Fibroblast of lung (primary cell): ENCODE results near the gene RAC2. TPM values are rescaled to one million over a fixed set of nuclear protein-coding genes. Genes with fewer than 3 reads are reported as not detected.

Experiments used
- DNase-seq, 2 donors: peaks; one replicate each; pipeline versions ENCODE4 v3.0.0 to v3.0.0-alpha.2; 2010; ENCODE audit warnings: low read depth in 2 of 2
- H2AFZ ChIP-seq: 2 replicates; pipeline ENCODE4 v1.5.1; 2012; ENCODE audit warnings: low read length, control low read depth, inconsistent platforms
- H3K27ac ChIP-seq: 2 replicates; pipeline ENCODE4 v1.5.1; 2011; ENCODE audit warnings: low read length, control low read depth; ENCODE audit not compliant: insufficient read depth
- H3K27me3 ChIP-seq: 2 replicates; pipeline ENCODE4 v1.5.1; 2011; ENCODE audit warnings: mild to moderate bottlenecking, low read length; ENCODE audit not compliant: control insufficient read depth, insufficient read depth
- H3K36me3 ChIP-seq: 2 replicates; pipeline ENCODE4 v1.5.1; 2011; ENCODE audit warnings: low read length; ENCODE audit not compliant: control insufficient read depth, insufficient read depth
- H3K4me1 ChIP-seq: 2 replicates; pipeline ENCODE4 v1.5.1; 2011; ENCODE audit warnings: low read length; ENCODE audit not compliant: control insufficient read depth, insufficient read depth; ENCODE audit errors: extremely low read depth
- H3K4me2 ChIP-seq: 2 replicates; pipeline ENCODE4 v1.5.1; 2011; ENCODE audit warnings: low read length, control low read depth; ENCODE audit not compliant: insufficient read depth; ENCODE audit errors: extremely low read depth
- H3K4me3 ChIP-seq, 4 experiments: fragments of 200-600 bp in 1 of 4; sonication (generic) in 1 of 4; replicated peaks in 1 of 4; 2 replicates each; pipeline ENCODE4 v1.5.1; 2011 to 2016; ENCODE audit warnings: low read length in 4 of 4, low read depth in 3 of 4, mild to moderate bottlenecking in 3 of 4, control low read depth in 2 of 4, inconsistent platforms in 1 of 4, mixed read lengths in 1 of 4; ENCODE audit not compliant: insufficient read depth in 1 of 4; ENCODE audit errors: control extremely low read depth in 1 of 4
- H3K79me2 ChIP-seq: 2 replicates; pipeline ENCODE4 v1.5.1; 2012; ENCODE audit warnings: mild to moderate bottlenecking, low read length, inconsistent platforms; ENCODE audit not compliant: control insufficient read depth, insufficient read depth
- H3K9ac ChIP-seq: 2 replicates; pipeline ENCODE4 v1.5.1; 2011; ENCODE audit warnings: mild to moderate bottlenecking, low read length, control low read depth; ENCODE audit not compliant: insufficient read depth
- H3K9me3 ChIP-seq: 2 replicates; pipeline ENCODE4 v1.5.1; 2012; ENCODE audit warnings: low read depth, low read length; ENCODE audit not compliant: control insufficient read depth, insufficient read depth
- H4K20me1 ChIP-seq: 2 replicates; pipeline ENCODE4 v1.5.1; 2011; ENCODE audit warnings: low read length; ENCODE audit not compliant: control insufficient read depth, insufficient read depth; ENCODE audit errors: extremely low read depth
- CTCF ChIP-seq, 2 donors: IDR thresholded peaks in 1 of 2; conservative IDR thresholded peaks in 1 of 2; 1 replicate in 1 of 2; 2 replicates in 1 of 2; pipeline ENCODE4 v1.5.1; 2011 to 2012; ENCODE audit warnings: low read length in 2 of 2, control low read depth in 1 of 2, inconsistent platforms in 1 of 2, low read depth in 1 of 2, mild to moderate bottlenecking in 1 of 2
- EZH2 ChIP-seq: IDR thresholded peaks from 2 replicates; pipeline ENCODE4 v1.5.1; 2012; ENCODE audit warnings: low read length, control low read depth, mild to moderate bottlenecking; ENCODE audit errors: missing control alignments
- polyA plus RNA-seq, 2 donors: library from polyadenylated mRNA; depleted of rRNA in 1 of 2; stranded (reverse) in 1 of 2; unstranded in 1 of 2; fragments of >200 nt; gene quantifications; 2 replicates each; pipeline ENCODE4 v1.2.1, GENCODE V29; 2011 to 2012; ENCODE audit warnings: missing spikeins in 1 of 2
- total RNA-seq: library from RNA; depleted of rRNA; stranded (reverse); fragments of >200 nt; gene quantifications from 2 replicates; pipeline ENCODE4 v1.2.1, GENCODE V29; 2014

Gene RAC2
- total and polyA plus RNA-seq, 2 donors (not counting 1 experiment from before 2014, with no cell fraction given) = 2.1 to 10.5 TPM

- DNase-seq = peak in 1 of 2 donors; percentile 74
Observed at GRCh38 chr22:37237371-37238268, 6.4 kb downstream of the RAC2 start.

GRCh38 chr22:37235897-37236607 is 8.0 kb downstream of the RAC2 start:
- Histone ChIP-seq H3K79me2 (no peaks in the 10 kb centered on the region), H3K9ac (no peak overlapping the region), H3K4me2 (no peak overlapping the region), H2AFZ (no peak overlapping the region), H4K20me1 (no peaks in the 10 kb centered on the region), H3K27me3 (no peaks in the 10 kb centered on the region), H3K4me3 (no peak overlapping the region), H3K4me1 (no peaks in the 10 kb centered on the region), H3K27ac (no peak overlapping the region), H3K36me3 (no peaks in the 10 kb centered on the region), H3K9me3 (no peaks in the 10 kb centered on the region)
- DNase-seq = no peak
- TF ChIP-seq CTCF (conservative IDR thresholded peaks at IDR 0.05 in 1 of 2, IDR thresholded peaks at IDR 0.05 in 1 of 2; ENCODE audit: low read depth in 1 of 2, low read length in 2 of 2) = no peak
- no peak for TF ChIP-seq EZH2

More at GRCh38 chr22:37237371-37238268, 6.4 kb downstream of the RAC2 start:
- no peaks in the 10 kb centered on the region for H3K27me3 ChIP-seq
- H4K20me1 ChIP-seq = no peaks in the 10 kb centered on the region
- H3K79me2 ChIP-seq = no peaks in the 10 kb centered on the region
- TF ChIP-seq CTCF (conservative IDR thresholded peaks at IDR 0.05 in 1 of 2, IDR thresholded peaks at IDR 0.05 in 1 of 2; ENCODE audit: low read depth in 1 of 2, low read length in 2 of 2) = no peak
- no peak for TF ChIP-seq EZH2
- no peak overlapping the region for H3K27ac ChIP-seq
- H2AFZ ChIP-seq = no peak overlapping the region
- no peak overlapping the region for H3K4me2 ChIP-seq
- H3K4me3 ChIP-seq = no peak overlapping the region
- no peaks in the 10 kb centered on the region for H3K9me3 ChIP-seq
- H3K4me1 ChIP-seq = peaks cover 5% of the 10 kb centered on the region
- no peak overlapping the region for H3K9ac ChIP-seq
- no peaks in the 10 kb centered on the region for H3K36me3 ChIP-seq
